Renal cortex interstitium (tissue), 11 donors: Measurements from ENCODE around the gene DUS1L. TPM values are rescaled to one million over a fixed set of nuclear protein-coding genes. Genes with fewer than 3 reads are reported as not detected.

ENCODE experiments used
- DNase-seq, 11 donors: peaks; one replicate each; pipeline ENCODE4 v3.0.0-alpha.2; 2013; ENCODE audit warnings: low read depth in 9 of 11, low spot score in 4 of 11; ENCODE audit errors: extremely low read depth in 1 of 11
- polyA plus RNA-seq, 3 donors: library from polyadenylated mRNA; unstranded; fragments of 120-200 nt; gene quantifications; one replicate each; pipeline ENCODE4 v1.2.1, GENCODE V29; 2013; ENCODE audit not compliant: insufficient read length in 3 of 3

DUS1L gene
- polyA plus RNA-seq, 3 donors = 66.2 to 92.0 (median 90.5) TPM

DNA sequence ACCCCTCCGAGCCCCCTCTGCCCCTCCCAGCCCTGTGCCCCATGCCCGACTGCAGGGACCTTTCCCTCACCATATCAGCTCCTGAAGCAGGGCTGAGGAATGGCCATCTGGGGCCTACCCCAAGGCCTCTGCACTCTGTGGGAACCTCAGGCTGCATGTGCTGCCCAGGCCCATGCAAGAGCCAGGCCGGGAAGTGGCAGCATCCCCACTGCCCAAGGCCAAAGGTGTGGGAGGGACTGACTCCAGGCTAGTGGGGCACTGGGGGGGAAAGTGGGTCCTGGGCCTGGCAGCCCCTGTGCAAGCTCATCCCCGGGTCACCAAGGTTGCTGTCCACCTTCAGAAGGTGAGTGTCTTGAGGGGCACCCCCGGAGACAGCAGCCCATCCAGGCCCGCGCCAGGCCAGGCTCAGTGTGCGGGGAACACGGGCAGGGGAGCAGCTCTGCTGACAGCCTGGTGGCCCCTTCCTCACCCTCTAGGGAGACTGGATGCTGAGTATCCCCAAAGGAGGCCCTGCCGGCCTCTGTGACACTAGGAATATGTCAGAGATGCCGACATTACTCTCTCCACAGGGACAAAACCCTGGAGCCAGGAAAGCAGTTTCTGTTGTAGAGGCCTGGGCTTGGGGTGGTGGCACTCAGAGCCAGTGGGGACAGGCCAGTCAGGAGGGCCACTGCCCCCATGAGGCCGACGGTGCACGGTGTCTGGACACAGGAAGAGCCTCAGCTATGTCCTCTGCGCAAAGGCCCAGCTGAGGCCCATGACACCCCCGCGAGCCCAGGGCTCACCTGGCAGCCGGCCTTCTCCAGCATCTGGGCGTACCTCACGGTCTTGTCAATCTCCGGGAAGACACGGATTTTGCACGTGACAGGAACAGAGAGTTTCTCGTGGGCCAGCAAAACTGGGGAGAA is 3.3 kb downstream of the DUS1L start:
- DNase-seq = no peak

GRCh38 chr17:82061047-82061925 is 4.3 kb downstream of the DUS1L start:
- no peak for DNase-seq

- no peak for DNase-seq
Measured at GRCh38 chr17:82060614-82061013, 5.0 kb downstream of the DUS1L start.

GRCh38 chr17:82060001-82060380 is 5.6 kb downstream of the DUS1L start:
- DNase-seq = no peak

DNA sequence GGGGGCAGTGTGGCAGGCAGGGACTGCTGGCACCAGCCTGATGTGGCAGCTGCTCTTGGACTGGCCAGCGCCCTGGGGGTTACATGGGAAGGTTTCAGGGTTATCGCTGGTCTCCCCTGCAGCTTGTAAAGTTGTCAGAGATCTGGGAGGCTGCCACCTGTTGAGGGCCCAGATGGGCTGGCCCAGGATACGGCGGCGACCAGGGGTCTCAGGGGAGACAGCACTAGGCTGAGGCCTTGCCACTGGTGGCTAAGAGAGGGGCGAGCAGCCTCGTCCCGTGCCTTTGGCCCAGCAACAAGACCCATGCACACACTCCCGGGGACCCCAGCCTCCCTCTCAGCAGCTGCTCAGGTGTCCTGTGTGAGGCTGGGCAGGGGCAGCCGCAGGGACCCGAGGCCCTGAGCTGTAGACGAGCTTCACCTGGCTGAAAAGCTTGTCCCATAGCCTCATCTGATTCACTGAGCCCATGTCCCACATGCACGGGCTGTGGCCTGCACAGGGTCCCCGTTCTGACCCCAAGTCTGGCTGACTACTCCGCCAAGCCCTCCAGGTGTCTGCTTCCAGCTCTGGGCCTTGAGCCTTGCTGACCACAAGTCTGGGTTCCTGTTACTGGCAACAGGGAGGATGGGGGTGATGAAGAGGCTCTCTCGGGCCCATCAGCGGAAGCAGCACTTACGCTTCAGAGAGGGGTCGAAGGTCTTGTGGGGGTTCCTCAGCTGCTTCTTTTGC is 6.2 kb downstream of the DUS1L start:
- DNase-seq = no peak

DNA sequence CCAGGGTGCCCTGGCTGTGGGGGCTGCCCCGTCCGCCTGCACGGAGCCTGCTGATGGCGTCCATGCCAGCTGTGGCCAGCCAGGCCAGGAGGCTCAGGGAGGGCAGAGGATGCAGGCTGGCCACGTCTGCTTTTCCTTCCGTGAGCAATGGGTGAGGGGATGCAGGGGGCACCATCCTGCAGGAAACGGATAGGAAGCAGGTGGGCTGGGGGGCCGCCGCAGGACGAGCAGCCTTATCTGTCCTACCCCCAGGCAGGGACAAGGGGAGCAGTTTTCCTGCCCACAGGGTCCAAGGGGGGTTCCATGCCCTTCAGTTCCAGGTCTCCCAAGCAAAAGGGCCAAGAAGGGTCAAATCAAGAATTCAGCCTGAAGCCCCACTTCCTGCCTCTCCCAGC is 6.8 kb downstream of the DUS1L start:
- no peak for DNase-seq

DNA sequence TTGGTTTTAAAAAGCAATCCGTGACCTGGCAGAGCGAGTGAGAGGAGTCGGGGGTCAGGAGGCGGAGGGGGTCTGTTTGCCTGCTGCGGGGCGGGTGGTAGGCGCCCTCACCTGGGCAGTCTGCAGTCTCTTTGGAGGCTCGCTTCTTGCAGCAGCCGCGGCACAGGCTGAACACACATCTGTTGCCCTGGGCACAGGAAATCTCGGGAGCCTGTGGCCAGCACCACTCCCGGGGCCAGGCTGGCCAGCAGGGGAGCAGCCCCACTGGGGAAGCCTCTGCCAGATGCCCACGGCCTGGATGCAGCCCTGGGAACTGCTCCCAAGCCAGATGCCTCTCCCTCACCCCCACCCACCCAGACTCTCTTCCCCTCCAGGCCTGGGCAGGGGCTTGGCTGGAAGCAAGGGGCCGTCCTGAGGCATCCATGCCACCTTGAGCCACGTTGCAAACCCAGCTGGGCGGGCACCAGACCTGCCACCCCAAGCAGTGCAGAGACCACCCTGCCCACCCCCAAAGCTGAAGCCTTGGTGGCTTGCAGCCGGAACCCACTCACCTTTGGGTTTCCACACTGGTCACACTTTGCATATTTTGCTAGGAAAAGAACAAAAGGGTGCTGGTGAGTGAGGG is 7.3 kb downstream of the DUS1L start:
- no peak for DNase-seq

- no peak for DNase-seq
Measured at GRCh38 chr17:82056729-82057621, 8.6 kb downstream of the DUS1L start.

DNA sequence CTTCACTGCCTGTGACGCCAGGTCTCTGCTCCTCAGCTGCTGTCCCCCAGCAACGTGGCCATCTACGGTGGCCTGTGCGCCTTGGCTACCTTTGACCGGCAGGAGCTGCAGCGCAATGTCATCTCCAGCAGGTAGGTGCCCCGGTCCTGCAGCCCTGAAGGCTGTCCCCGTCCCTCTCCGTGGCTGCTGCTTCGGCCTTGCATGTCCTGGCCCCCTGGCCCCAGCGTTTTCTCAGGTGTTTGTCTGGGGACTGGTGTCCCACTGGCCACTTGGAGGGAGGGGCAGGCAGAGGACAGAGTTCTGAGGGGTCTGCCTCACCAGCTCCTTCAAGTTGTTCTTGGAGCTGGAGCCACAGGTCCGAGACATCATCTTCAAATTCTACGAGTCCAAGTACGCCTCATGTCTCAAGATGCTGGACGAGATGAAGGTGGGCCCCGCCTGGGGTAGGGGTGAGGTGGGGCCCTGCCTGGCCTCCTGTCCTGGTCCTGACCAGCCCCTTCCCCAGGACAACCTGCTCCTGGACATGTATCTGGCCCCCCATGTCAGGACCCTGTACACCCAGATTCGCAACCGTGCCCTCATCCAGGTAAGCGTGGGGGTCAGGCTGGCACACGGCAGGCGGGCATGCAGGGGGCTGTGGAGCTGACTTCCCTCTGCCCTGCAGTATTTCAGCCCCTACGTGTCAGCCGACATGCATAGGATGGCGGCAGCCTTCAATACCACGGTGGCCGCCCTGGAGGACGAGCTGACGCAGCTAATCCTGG is 9.5 kb downstream of the DUS1L start:
- DNase-seq = no peak

DNA sequence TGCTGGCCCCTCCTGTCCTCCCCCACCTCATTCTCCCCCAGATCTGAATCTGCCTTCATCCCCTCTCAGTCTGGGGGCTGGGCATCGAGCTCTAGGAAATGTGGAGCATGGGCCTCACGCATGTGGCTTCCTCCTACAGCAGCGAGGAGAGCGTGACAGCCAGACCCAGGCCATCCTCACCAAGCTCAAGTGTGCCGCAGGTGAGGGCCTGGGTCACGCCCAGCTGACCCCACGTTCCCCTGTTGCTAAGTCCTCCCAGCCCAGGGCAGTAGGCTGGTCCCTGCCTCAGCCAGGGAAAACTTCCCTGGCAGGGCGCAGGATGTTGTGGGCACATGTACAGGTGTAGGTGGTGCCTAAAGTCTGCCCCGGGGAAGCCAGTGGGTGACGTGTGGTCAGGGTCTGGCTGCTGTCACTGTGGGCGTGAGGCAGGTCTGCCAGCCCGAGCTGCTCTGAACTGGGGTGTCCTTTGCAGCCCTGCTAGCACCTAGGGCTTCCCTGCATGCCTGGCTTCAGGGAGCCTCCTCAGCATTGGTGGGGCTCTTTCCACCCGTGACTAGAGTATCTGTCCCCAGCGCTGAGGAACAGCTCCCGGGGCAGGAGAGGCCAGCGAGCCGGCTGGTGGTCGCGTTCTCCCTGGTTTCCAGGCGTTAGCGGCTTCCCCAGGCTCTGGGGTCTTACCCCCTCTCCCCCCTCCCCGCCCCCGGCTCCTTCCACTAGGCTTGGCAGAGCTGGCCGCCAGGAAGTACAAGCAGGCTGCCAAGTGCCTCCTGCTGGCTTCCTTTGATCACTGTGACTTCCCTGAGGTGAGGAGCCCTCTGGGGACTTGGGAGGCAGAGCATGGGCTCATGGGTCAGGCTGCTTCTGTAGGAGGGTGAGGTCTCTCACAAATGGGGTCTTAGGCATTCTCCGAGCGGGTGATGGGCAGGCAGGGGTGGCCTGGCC is 10.3 kb downstream of the DUS1L start:
- no peak for DNase-seq

- no peak for DNase-seq
Measured at GRCh38 chr17:82054351-82055022, 11.1 kb downstream of the DUS1L start.

- DNase-seq = no peak
Measured at GRCh38 chr17:82053556-82054263, 11.9 kb downstream of the DUS1L start.

- no peak for DNase-seq
Measured at GRCh38 chr17:82053130-82053529, 12.5 kb downstream of the DUS1L start.

DNA sequence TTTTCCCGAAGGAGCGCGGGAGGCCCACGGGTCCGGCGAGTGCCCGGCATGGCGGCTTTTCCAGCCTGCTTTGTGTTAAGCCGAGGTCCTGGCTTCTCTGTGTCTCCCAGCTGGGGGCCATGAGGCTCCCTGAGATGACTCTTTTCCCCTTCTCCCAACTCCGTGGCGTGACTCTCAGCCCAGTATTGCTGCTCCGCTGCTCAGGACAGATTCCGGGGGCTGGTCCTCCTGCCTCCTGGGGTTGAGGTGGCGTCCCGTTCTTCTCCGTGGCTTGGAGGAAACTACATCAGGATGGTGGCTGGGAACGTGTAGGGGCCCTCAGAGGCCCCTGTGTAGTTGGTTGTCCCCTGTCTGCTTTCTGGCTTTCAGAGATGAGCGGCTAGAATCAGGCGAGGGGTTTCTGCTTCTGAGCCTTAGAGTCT is 13.0 kb downstream of the DUS1L start:
- DNase-seq = no peak
